ENCODE measurements around the gene ATP11A. TPM values are rescaled to one million over a fixed set of nuclear protein-coding genes. Genes with fewer than 3 reads are reported as not detected.

ATP11A gene
- total RNA-seq, 2 donors from 2014 or later = 33.1 to 53.7 TPM

- DNase-seq (ENCODE audit: low spot score in 2 of 2) (no peak), ATAC-seq (no peak)
- no peak overlapping the region for H3K27ac Mint-ChIP-seq
Measured at GRCh38 chr13:112753833-112754232, 64.0 kb downstream of the ATP11A start.

GRCh38 chr13:112754281-112755025 is 64.6 kb downstream of the ATP11A start:
- no peaks in the 10 kb centered on the region for H3K9me3 Mint-ChIP-seq
- DNase-seq (ENCODE audit: low spot score in 2 of 2) (no peak), ATAC-seq (no peak)
- no peak overlapping the region for H3K27ac Mint-ChIP-seq
- H3K36me3 Mint-ChIP-seq = no peaks in the 10 kb centered on the region

More at GRCh38 chr13:112753833-112754232, 64.0 kb downstream of the ATP11A start:
- H3K36me3 Mint-ChIP-seq = no peaks in the 10 kb centered on the region
- H3K9me3 Mint-ChIP-seq = no peaks in the 10 kb centered on the region

GRCh38 chr13:112755331-112755730 is 65.5 kb downstream of the ATP11A start:
- DNase-seq (ENCODE audit: low spot score in 2 of 2) = no peak
- no peak for ATAC-seq
- H3K9me3 Mint-ChIP-seq = no peaks in the 10 kb centered on the region
- H3K27ac Mint-ChIP-seq = peak overlapping the region in 1 of 2 donors; percentile 60
- H3K36me3 Mint-ChIP-seq = no peaks in the 10 kb centered on the region

- H3K36me3 Mint-ChIP-seq = no peaks in the 10 kb centered on the region
- ATAC-seq (no peak), DNase-seq (ENCODE audit: low spot score in 2 of 2) (no peak)
- H3K9me3 Mint-ChIP-seq = no peaks in the 10 kb centered on the region
- no peak overlapping the region for H3K27ac Mint-ChIP-seq
Measured at GRCh38 chr13:112756081-112756480, 66.2 kb downstream of the ATP11A start.

GRCh38 chr13:112756511-112756966 is 66.7 kb downstream of the ATP11A start:
- Mint-ChIP-seq H3K27ac (no peak overlapping the region), H3K36me3 (no peaks in the 10 kb centered on the region), H3K9me3 (no peaks in the 10 kb centered on the region)
- ATAC-seq (no peak), DNase-seq (ENCODE audit: low spot score in 2 of 2) (no peak)

GRCh38 chr13:112756967-112757758 is 67.3 kb downstream of the ATP11A start:
- H3K36me3 Mint-ChIP-seq = no peaks in the 10 kb centered on the region
- ATAC-seq (no peak), DNase-seq (ENCODE audit: low spot score in 2 of 2) (no peak)
- H3K9me3 Mint-ChIP-seq = no peaks in the 10 kb centered on the region
- peak overlapping the region in 1 of 2 donors; percentile 62 for H3K27ac Mint-ChIP-seq

- ATAC-seq = no peak
- no peaks in the 10 kb centered on the region for H3K9me3 Mint-ChIP-seq
- no peaks in the 10 kb centered on the region for H3K36me3 Mint-ChIP-seq
- DNase-seq (ENCODE audit: low spot score in 2 of 2) = no peak
- H3K27ac Mint-ChIP-seq = peak overlapping the region in 1 of 2 donors; percentile 62
Measured at GRCh38 chr13:112757759-112758086, 67.9 kb downstream of the ATP11A start.

GRCh38 chr13:112759053-112759452 is 69.2 kb downstream of the ATP11A start:
- Mint-ChIP-seq H3K27ac (no peak overlapping the region), H3K9me3 (no peaks in the 10 kb centered on the region), H3K36me3 (no peaks in the 10 kb centered on the region)
- ATAC-seq = no peak
- DNase-seq (ENCODE audit: low spot score in 2 of 2) = no peak

- no peaks in the 10 kb centered on the region for H3K36me3 Mint-ChIP-seq
- DNase-seq (ENCODE audit: low spot score in 2 of 2) (no peak), ATAC-seq (no peak)
- no peaks in the 10 kb centered on the region for H3K9me3 Mint-ChIP-seq
- H3K27ac Mint-ChIP-seq = no peak overlapping the region
Measured at GRCh38 chr13:112759827-112760226, 70.0 kb downstream of the ATP11A start.

- Mint-ChIP-seq H3K27ac (no peak overlapping the region), H3K36me3 (no peaks in the 10 kb centered on the region), H3K9me3 (no peaks in the 10 kb centered on the region)
- DNase-seq (ENCODE audit: low spot score in 2 of 2) (no peak), ATAC-seq (no peak)
Measured at GRCh38 chr13:112760435-112760834, 70.6 kb downstream of the ATP11A start.

GRCh38 chr13:112760931-112761330 is 71.1 kb downstream of the ATP11A start:
- no peak overlapping the region for H3K27ac Mint-ChIP-seq
- peaks cover 0 to 1% of the 10 kb centered on the region in 2 donors for H3K9me3 Mint-ChIP-seq
- H3K36me3 Mint-ChIP-seq = no peaks in the 10 kb centered on the region
- ATAC-seq (no peak), DNase-seq (ENCODE audit: low spot score in 2 of 2) (no peak)

GRCh38 chr13:112761701-112762689 is 72.2 kb downstream of the ATP11A start:
- H3K36me3 Mint-ChIP-seq = no peaks in the 10 kb centered on the region
- peaks cover 0 to 4% of the 10 kb centered on the region in 2 donors for H3K9me3 Mint-ChIP-seq
- DNase-seq (ENCODE audit: low spot score in 2 of 2) (no peak), ATAC-seq (no peak)
- peak overlapping the region in 1 of 2 donors; percentile 4 for H3K27ac Mint-ChIP-seq

GRCh38 chr13:112762690-112763080 is 72.8 kb downstream of the ATP11A start:
- peak overlapping the region in 1 of 2 donors; percentile 4 for H3K27ac Mint-ChIP-seq
- H3K9me3 Mint-ChIP-seq = peaks cover 0 to 4% of the 10 kb centered on the region in 2 donors
- ATAC-seq (no peak), DNase-seq (ENCODE audit: low spot score in 2 of 2) (no peak)
- H3K36me3 Mint-ChIP-seq = no peaks in the 10 kb centered on the region

- no peaks in the 10 kb centered on the region for H3K36me3 Mint-ChIP-seq
- H3K27ac Mint-ChIP-seq = peak overlapping the region; percentile 30 to 41
- no peak for DNase-seq (ENCODE audit: low spot score in 2 of 2)
- no peak for ATAC-seq
- H3K9me3 Mint-ChIP-seq = peaks cover 0 to 4% of the 10 kb centered on the region in 2 donors
Measured at GRCh38 chr13:112764028-112764427, 74.2 kb downstream of the ATP11A start.

- peaks cover 0 to 4% of the 10 kb centered on the region in 2 donors for H3K9me3 Mint-ChIP-seq
- ATAC-seq = peak in 1 of 2 donors; percentile 10
Measured at GRCh38 chr13:112764864-112765561, 75.2 kb downstream of the ATP11A start.

GRCh38 chr13:112765731-112766130 is 75.9 kb downstream of the ATP11A start:
- DNase-seq (ENCODE audit: low spot score in 2 of 2) (no peak), ATAC-seq (peak in 1 of 2 donors; percentile 9)
- peak overlapping the region in 1 of 2 donors; percentile 44 for H3K27ac Mint-ChIP-seq
- H3K9me3 Mint-ChIP-seq = peaks cover 0 to 4% of the 10 kb centered on the region in 2 donors
- H3K36me3 Mint-ChIP-seq = no peaks in the 10 kb centered on the region

More at GRCh38 chr13:112764864-112765561, 75.2 kb downstream of the ATP11A start:
- Mint-ChIP-seq H3K27ac (peak overlapping the region in 1 of 2 donors; percentile 44), H3K36me3 (no peaks in the 10 kb centered on the region)
- no peak for DNase-seq (ENCODE audit: low spot score in 2 of 2)

All from activated naive CD4-positive, alpha-beta T cell treated with anti-CD3 and anti-CD28 coated beads, Interleukin-2, amount 50 U/mL, for 72 hours (primary cell).